Activated T-helper 2 cell treated with anti-CD3 and anti-CD28 coated beads, Interferon-gamma antibody, Interleukin-2, Interleukin-4, amounts not matched to agents 10 μg/mL and 5 μg/mL and 100 μg/mL, durations not matched to agents 14 hours and 24 hours and 36 hours (primary cell): ENCODE data around the gene EAPP. TPM values are rescaled to one million over a fixed set of nuclear protein-coding genes. Genes with fewer than 3 reads are reported as not detected.
"Not testable (repeated sequence)": the region's sequence is repeated elsewhere in the genome, so short reads cannot be mapped to it uniquely, and the experiment has no call there.

Experiments used
- DNase-seq: peaks from one replicate; pipeline ENCODE4 v3.0.0; 2021; ENCODE audit warnings: low spot score
- H3K27ac Mint-ChIP-seq: one replicate; pipeline ENCODE4 v1.8.0; 2021; ENCODE audit warnings: mixed read lengths
- H3K27me3 Mint-ChIP-seq: one replicate; pipeline ENCODE4 v1.8.0; 2021; ENCODE audit warnings: low read depth, mixed read lengths
- H3K36me3 Mint-ChIP-seq: one replicate; pipeline ENCODE4 v1.8.0; 2021; ENCODE audit warnings: low read depth, mixed read lengths
- H3K4me1 Mint-ChIP-seq: one replicate; pipeline ENCODE4 v1.8.0; 2021; ENCODE audit warnings: low read depth, mixed read lengths
- H3K4me3 Mint-ChIP-seq: one replicate; pipeline ENCODE4 v1.8.0; 2021; ENCODE audit warnings: low read depth, mild to moderate bottlenecking, moderate library complexity, mixed read lengths
- H3K9me3 Mint-ChIP-seq: one replicate; pipeline ENCODE4 v1.8.0; 2021; ENCODE audit warnings: mixed read lengths
- intact Hi-C: fragments of 100-400 bp; cut with micrococcal nuclease; formaldehyde crosslinking; loops from one replicate; pipeline ENCODE4 v1.15.1; 2023
- total RNA-seq: library from RNA; stranded (reverse); gene quantifications from 2 replicates; pipeline ENCODE4 v1.2.3, GENCODE V29; 2022

The EAPP gene
- total RNA-seq, 1 donor from 2014 or later = 36.6 TPM

- H3K4me1 Mint-ChIP-seq = peaks cover 16% of the 10 kb centered on the region
- H3K27me3 Mint-ChIP-seq = no peaks in the 10 kb centered on the region
- no peak for DNase-seq
- no peaks in the 10 kb centered on the region for H3K36me3 Mint-ChIP-seq
- H3K9me3 Mint-ChIP-seq = no peaks in the 10 kb centered on the region
- peak overlapping the region; percentile 40 for H3K4me3 Mint-ChIP-seq
- intact Hi-C loops = no loop called here
- H3K27ac Mint-ChIP-seq = peak overlapping the region; percentile 20
These were observed 15.2 kb upstream of the EAPP start for GRCh38 chr14:34554540-34555250.

- H3K9me3 Mint-ChIP-seq, DNase-seq, H3K27ac Mint-ChIP-seq, H3K4me3 Mint-ChIP-seq, H3K36me3 Mint-ChIP-seq, H3K27me3 Mint-ChIP-seq, intact Hi-C loops: not testable (repeated sequence)
- peaks cover 16% of the 10 kb centered on the region for H3K4me1 Mint-ChIP-seq
These were observed 9.9 kb upstream of the EAPP start for GRCh38 chr14:34549276-34549966.

GRCh38 chr14:34548472-34548981, 9.0 kb upstream of the EAPP start:
- no peak overlapping the region for H3K27ac Mint-ChIP-seq

GRCh38 chr14:34547136-34547520, 7.6 kb upstream of the EAPP start:
- peaks cover 11% of the 10 kb centered on the region for H3K4me1 Mint-ChIP-seq
- H3K36me3 Mint-ChIP-seq, DNase-seq, H3K9me3 Mint-ChIP-seq, H3K4me3 Mint-ChIP-seq, H3K27ac Mint-ChIP-seq, H3K27me3 Mint-ChIP-seq, intact Hi-C loops: not testable (repeated sequence)

More at GRCh38 chr14:34548472-34548981, 9.0 kb upstream of the EAPP start:
- Mint-ChIP-seq H3K9me3 (no peaks in the 10 kb centered on the region), H3K4me1 (peaks cover 11% of the 10 kb centered on the region), H3K4me3 (no peak overlapping the region), H3K36me3 (no peaks in the 10 kb centered on the region), H3K27me3 (no peaks in the 10 kb centered on the region)
- intact Hi-C loops = no loop called here
- no peak for DNase-seq

GRCh38 chr14:34546272-34547135, 7.0 kb upstream of the EAPP start:
- H3K27me3 Mint-ChIP-seq, H3K9me3 Mint-ChIP-seq, H3K4me3 Mint-ChIP-seq, H3K36me3 Mint-ChIP-seq, intact Hi-C loops, H3K4me1 Mint-ChIP-seq, DNase-seq, H3K27ac Mint-ChIP-seq: not testable (repeated sequence)

GRCh38 chr14:34540181-34541059, 919 bp upstream of the EAPP start:
- H3K27me3 Mint-ChIP-seq, DNase-seq, intact Hi-C loops, H3K9me3 Mint-ChIP-seq: not testable (repeated sequence)
- Mint-ChIP-seq H3K36me3 (peaks cover 11% of the 10 kb centered on the region), H3K4me1 (peaks cover 24% of the 10 kb centered on the region), H3K27ac (peak overlapping the region; percentile 99), H3K4me3 (peak overlapping the region; percentile 99)

- Mint-ChIP-seq H3K4me3 (peak overlapping the region; percentile 99), H3K9me3 (no peaks in the 10 kb centered on the region), H3K4me1 (peaks cover 29% of the 10 kb centered on the region), H3K27ac (peak overlapping the region; percentile 99), H3K36me3 (peaks cover 19% of the 10 kb centered on the region), H3K27me3 (no peaks in the 10 kb centered on the region)
- intact Hi-C loops = loop anchor here (5.0 kb wide), 2 partner anchors 77 to 443 kb away; partner anchors contain the start of genes SPTSSA and SRP54
- DNase-seq = no peak
These were observed 562 bp downstream of the EAPP start for GRCh38 chr14:34538871-34539406.

- H3K27me3 Mint-ChIP-seq, H3K27ac Mint-ChIP-seq: not testable (repeated sequence)
- H3K36me3 Mint-ChIP-seq = peaks cover 26% of the 10 kb centered on the region
These were observed 1.4 kb downstream of the EAPP start for GRCh38 chr14:34538096-34538495.

GRCh38 chr14:34537677-34538009, 1.9 kb downstream of the EAPP start:
- Mint-ChIP-seq H3K27me3 (no peaks in the 10 kb centered on the region), H3K36me3 (peaks cover 27% of the 10 kb centered on the region), H3K9me3 (no peaks in the 10 kb centered on the region), H3K4me1 (peaks cover 32% of the 10 kb centered on the region), H3K27ac (no peak overlapping the region), H3K4me3 (no peak overlapping the region)
- no peak for DNase-seq
- intact Hi-C loops = loop anchor here (5.0 kb wide), 2 partner anchors 75 to 445 kb away; partner anchors contain the start of genes SPTSSA and SRP54

More at GRCh38 chr14:34538096-34538495, 1.4 kb downstream of the EAPP start:
- not testable (repeated sequence) for H3K9me3 Mint-ChIP-seq, DNase-seq
- peaks cover 32% of the 10 kb centered on the region for H3K4me1 Mint-ChIP-seq
- H3K4me3 Mint-ChIP-seq = peak overlapping the region; percentile 47
- intact Hi-C loops = loop anchor here (5.0 kb wide), 2 partner anchors 76 to 444 kb away; partner anchors contain the start of genes SPTSSA and SRP54

GRCh38 chr14:34536951-34537676, 2.4 kb downstream of the EAPP start:
- intact Hi-C loops = loop anchor here (5.0 kb wide), 2 partner anchors 75 to 445 kb away; partner anchors contain the start of genes SPTSSA and SRP54
- H3K4me3 Mint-ChIP-seq = no peak overlapping the region
- H3K9me3 Mint-ChIP-seq = no peaks in the 10 kb centered on the region
- H3K4me1 Mint-ChIP-seq = peaks cover 32% of the 10 kb centered on the region
- H3K36me3 Mint-ChIP-seq = peaks cover 30% of the 10 kb centered on the region
- no peaks in the 10 kb centered on the region for H3K27me3 Mint-ChIP-seq
- peak overlapping the region; percentile 19 for H3K27ac Mint-ChIP-seq
- no peak for DNase-seq

GRCh38 chr14:34527591-34527990, 11.9 kb downstream of the EAPP start:
- Mint-ChIP-seq H3K36me3 (peaks cover 47% of the 10 kb centered on the region), H3K27me3 (no peaks in the 10 kb centered on the region), H3K4me1 (no peaks in the 10 kb centered on the region), H3K4me3 (no peak overlapping the region), H3K27ac (no peak overlapping the region), H3K9me3 (no peaks in the 10 kb centered on the region)
- intact Hi-C loops = no loop called here
- no peak for DNase-seq
